ENCODE data around the gene LAPTM5. TPM values are rescaled to one million over a fixed set of nuclear protein-coding genes. Genes with fewer than 3 reads are reported as not detected.

Gene LAPTM5
- total RNA-seq, 1 experiment from 2014 or later = not detected

- Histone ChIP-seq H3K27ac (ENCODE audit: low read length) (no peak overlapping the region), H3K9me2 (replicated peaks; ENCODE audit: low read length) (no peaks in the 10 kb centered on the region), H3K9me3 (ENCODE audit: low read length) (no peaks in the 10 kb centered on the region), H3K36me3 (ENCODE audit: low read depth, low read length) (no peaks in the 10 kb centered on the region), H2AFZ (ENCODE audit: low read length) (no peak overlapping the region), H3F3A (ENCODE audit: low read length, unreplicated experiment) (no peaks in the 10 kb centered on the region), H3K27me3 (ENCODE audit: low read length) (no peaks in the 10 kb centered on the region), H3K4me2 (ENCODE audit: low read length) (no peak overlapping the region), H4K20me1 (ENCODE audit: low read length) (no peaks in the 10 kb centered on the region), H3K79me2 (ENCODE audit: low read length) (no peaks in the 10 kb centered on the region), H3K4me3 (ENCODE audit: low read length) (no peak overlapping the region), H3K4me1 (ENCODE audit: insufficient read depth, low read length) (no peaks in the 10 kb centered on the region), H3K9ac (ENCODE audit: low read length) (no peak overlapping the region)
- intact Hi-C loops (cut with micrococcal nuclease) = no loop called here
- no peak for DNase-seq
- no TSS peak for BruUV-seq (replicated peaks)
- TF ChIP-seq CTCF (conservative IDR thresholded peaks at IDR 0.05; ENCODE audit: low read depth, low read length) (no peak), EZH2 (IDR thresholded peaks at IDR 0.05; ENCODE audit: low read length, unreplicated experiment) (no peak), EZH2phosphoT487 (IDR thresholded peaks at IDR 0.05; ENCODE audit: borderline replicate concordance, low read length) (no peak)
- ChIA-PET POLR2A (ENCODE audit: unreplicated experiment) (no interaction called here), CTCF (no interaction called here)
- no peak for ATAC-seq
These were observed 8.2 kb upstream of the LAPTM5 start for GRCh38 chr1:30765556-30766434.

DNA sequence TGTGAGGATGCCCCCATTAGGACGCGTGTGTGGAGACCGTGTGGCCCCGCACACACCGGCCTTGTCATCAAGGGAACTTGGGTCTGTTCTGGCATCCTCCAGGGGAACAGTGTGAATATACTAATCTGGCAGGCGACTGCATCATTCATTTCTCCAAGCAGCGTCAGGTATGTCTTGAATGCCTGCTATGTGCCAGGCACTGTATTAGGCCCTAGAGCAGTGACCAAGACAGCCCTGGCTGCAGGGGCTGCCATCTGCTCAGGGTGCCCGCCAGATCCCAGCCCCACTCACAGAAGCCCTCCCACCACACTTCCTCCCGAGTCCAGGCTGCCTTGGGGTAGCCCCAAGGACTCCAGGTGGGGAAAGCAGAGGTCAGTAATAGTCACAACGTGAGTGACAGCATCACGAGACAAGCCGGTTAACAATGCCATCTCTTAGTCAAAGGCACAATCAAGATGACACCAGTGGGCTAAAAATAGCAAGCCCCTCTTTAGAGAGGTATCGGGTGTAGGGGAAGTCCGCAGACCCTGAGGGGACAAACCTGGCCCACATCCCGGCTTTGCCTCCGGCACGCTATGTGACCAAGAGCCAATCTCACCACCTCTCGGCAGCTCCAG lies 7.5 kb upstream of the LAPTM5 start:
- Histone ChIP-seq H3K79me2 (ENCODE audit: low read length) (no peaks in the 10 kb centered on the region), H2AFZ (ENCODE audit: low read length) (no peak overlapping the region), H3K4me1 (ENCODE audit: insufficient read depth, low read length) (no peaks in the 10 kb centered on the region), H3K9me2 (replicated peaks; ENCODE audit: low read length) (no peaks in the 10 kb centered on the region), H3K4me3 (ENCODE audit: low read length) (no peak overlapping the region), H3F3A (ENCODE audit: low read length, unreplicated experiment) (no peaks in the 10 kb centered on the region), H3K27me3 (ENCODE audit: low read length) (no peaks in the 10 kb centered on the region), H3K27ac (ENCODE audit: low read length) (no peak overlapping the region), H4K20me1 (ENCODE audit: low read length) (no peaks in the 10 kb centered on the region), H3K9me3 (ENCODE audit: low read length) (no peaks in the 10 kb centered on the region), H3K4me2 (ENCODE audit: low read length) (no peak overlapping the region), H3K36me3 (ENCODE audit: low read depth, low read length) (no peaks in the 10 kb centered on the region), H3K9ac (ENCODE audit: low read length) (no peak overlapping the region)
- TF ChIP-seq CTCF (conservative IDR thresholded peaks at IDR 0.05; ENCODE audit: low read depth, low read length) = no peak
- TF ChIP-seq EZH2 (IDR thresholded peaks at IDR 0.05; ENCODE audit: low read length, unreplicated experiment) = no peak
- TF ChIP-seq EZH2phosphoT487 (IDR thresholded peaks at IDR 0.05; ENCODE audit: borderline replicate concordance, low read length) = no peak
- CTCF ChIA-PET = no interaction called here
- BruUV-seq (replicated peaks) = no TSS peak
- no peak for ATAC-seq
- no peak for DNase-seq
- intact Hi-C loops (cut with micrococcal nuclease) = no loop called here
- POLR2A ChIA-PET (ENCODE audit: unreplicated experiment) = no interaction called here

DNA sequence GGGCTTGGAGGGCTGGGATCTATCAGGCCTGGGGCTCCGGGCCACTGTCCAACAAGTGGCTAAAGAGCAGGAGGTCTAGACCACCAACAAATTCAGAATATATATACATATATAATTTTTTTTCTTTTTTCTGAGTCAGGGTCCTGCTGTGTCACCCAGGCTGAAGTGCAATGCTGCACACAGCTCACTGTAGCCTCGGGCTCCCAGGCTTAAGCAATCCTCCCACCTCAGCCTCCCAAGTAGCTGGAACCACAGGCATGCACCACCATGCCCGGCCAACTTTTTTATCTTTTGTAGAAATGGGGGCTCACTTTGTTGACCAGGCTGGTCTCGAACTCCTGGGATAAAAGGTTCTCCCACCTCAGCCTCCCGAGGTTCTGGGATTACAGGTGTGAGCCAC lies 6.8 kb upstream of the LAPTM5 start:
- POLR2A ChIA-PET (ENCODE audit: unreplicated experiment) = no interaction called here
- Histone ChIP-seq H3K36me3 (ENCODE audit: low read depth, low read length) (no peaks in the 10 kb centered on the region), H3K9me3 (ENCODE audit: low read length) (no peaks in the 10 kb centered on the region), H3K27ac (ENCODE audit: low read length) (no peak overlapping the region), H3K4me2 (ENCODE audit: low read length) (no peak overlapping the region), H4K20me1 (ENCODE audit: low read length) (no peaks in the 10 kb centered on the region), H3K9ac (ENCODE audit: low read length) (no peak overlapping the region), H3K4me1 (ENCODE audit: insufficient read depth, low read length) (no peaks in the 10 kb centered on the region), H3K79me2 (ENCODE audit: low read length) (no peaks in the 10 kb centered on the region), H3F3A (ENCODE audit: low read length, unreplicated experiment) (no peaks in the 10 kb centered on the region), H2AFZ (ENCODE audit: low read length) (no peak overlapping the region), H3K27me3 (ENCODE audit: low read length) (no peaks in the 10 kb centered on the region), H3K4me3 (ENCODE audit: low read length) (no peak overlapping the region), H3K9me2 (replicated peaks; ENCODE audit: low read length) (no peaks in the 10 kb centered on the region)
- no TSS peak for BruUV-seq (replicated peaks)
- ATAC-seq (no peak), DNase-seq (no peak)
- intact Hi-C loops (cut with micrococcal nuclease) = no loop called here
- CTCF ChIA-PET = no interaction called here
- TF ChIP-seq EZH2phosphoT487 (IDR thresholded peaks at IDR 0.05; ENCODE audit: borderline replicate concordance, low read length) (no peak), EZH2 (IDR thresholded peaks at IDR 0.05; ENCODE audit: low read length, unreplicated experiment) (no peak), CTCF (conservative IDR thresholded peaks at IDR 0.05; ENCODE audit: low read depth, low read length) (no peak)

All from PC-3 (cell line).